Myometrial cell (primary cell): Measurements from ENCODE around the gene PCSK2. TPM values are rescaled to one million over a fixed set of nuclear protein-coding genes. Genes with fewer than 3 reads are reported as not detected.

Experiments
- total RNA-seq: library from RNA; depleted of rRNA; stranded (reverse); fragments of >200 nt; gene quantifications from 2 replicates; pipeline ENCODE4 v1.2.3, GENCODE V29; 2015

PCSK2 gene, protein sequence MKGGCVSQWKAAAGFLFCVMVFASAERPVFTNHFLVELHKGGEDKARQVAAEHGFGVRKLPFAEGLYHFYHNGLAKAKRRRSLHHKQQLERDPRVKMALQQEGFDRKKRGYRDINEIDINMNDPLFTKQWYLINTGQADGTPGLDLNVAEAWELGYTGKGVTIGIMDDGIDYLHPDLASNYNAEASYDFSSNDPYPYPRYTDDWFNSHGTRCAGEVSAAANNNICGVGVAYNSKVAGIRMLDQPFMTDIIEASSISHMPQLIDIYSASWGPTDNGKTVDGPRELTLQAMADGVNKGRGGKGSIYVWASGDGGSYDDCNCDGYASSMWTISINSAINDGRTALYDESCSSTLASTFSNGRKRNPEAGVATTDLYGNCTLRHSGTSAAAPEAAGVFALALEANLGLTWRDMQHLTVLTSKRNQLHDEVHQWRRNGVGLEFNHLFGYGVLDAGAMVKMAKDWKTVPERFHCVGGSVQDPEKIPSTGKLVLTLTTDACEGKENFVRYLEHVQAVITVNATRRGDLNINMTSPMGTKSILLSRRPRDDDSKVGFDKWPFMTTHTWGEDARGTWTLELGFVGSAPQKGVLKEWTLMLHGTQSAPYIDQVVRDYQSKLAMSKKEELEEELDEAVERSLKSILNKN
- total RNA-seq = not detected in 2 replicates

GRCh38 chr20:17226410-17227218, at the start of gene PCSK2:
TSS of gene PCSK2 (plus strand) at chr20:17227040. CDS start at chr20:17227306, 266 bp downstream.

DNA sequence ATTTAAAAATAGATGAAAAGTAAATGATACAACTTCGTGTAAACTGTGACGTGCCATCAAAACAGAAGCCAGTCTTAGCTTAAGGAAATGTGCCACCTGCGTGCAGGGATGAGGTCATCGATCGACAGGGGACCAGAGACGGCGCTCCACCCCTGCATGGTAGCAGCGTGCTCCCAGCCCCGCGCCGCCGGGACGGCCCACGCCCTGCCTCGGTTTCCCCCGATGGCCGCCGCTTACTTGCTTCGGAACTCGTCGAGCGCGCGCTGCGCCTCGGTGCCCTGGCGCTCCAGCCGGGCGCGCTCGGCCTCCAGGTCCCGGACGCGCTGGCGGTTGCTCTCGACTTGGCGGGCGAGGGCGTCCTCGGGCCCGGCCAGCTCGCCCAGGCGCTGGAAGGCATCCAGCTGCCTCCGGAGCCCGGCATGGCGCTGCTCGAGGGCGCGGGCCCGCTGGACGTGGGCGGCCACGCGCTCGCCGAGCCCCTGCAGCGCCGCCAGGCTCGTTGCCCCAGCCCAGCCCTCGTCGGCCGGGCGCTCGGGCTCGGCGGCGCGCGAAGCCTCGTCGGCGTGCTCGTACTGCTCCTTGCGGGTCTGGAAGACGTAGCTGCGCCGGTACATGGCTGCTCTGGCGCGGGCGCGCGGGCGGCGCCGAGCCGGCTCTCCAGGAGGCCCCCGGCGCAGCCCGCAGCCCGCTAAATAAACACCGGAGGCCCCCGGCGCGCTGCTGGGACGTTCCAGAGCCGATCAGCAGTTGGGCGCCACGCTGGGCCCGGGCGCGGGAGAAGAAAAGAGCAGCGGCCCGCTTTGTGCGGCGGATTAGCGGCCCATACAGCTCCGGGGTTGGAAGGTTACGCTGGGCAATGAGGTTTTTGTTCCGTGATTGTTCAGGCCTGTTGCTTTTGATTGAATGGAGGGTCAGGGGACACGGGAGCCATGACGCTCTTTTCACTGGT, 304.1 kb downstream of the PCSK2 start, which contains the start of gene BFSP1:
BFSP1 (minus strand) TSS at position 664 of the 949 bp plus-strand sequence; CDS start at position 614, 50 bp downstream.

